Neural crest cell (in vitro differentiated cells): ENCODE results near the gene NT5M. TPM values are rescaled to one million over a fixed set of nuclear protein-coding genes. Genes with fewer than 3 reads are reported as not detected.
A peak's percentile ranks its signal among the peaks of the same experiment; 100 is the strongest.

Source experiments
- DNase-seq: peaks from one replicate; pipeline ENCODE4 v3.0.0; 2021; ENCODE audit warnings: low read depth, mixed read lengths, low spot score
- H3K27ac Mint-ChIP-seq: one replicate; pipeline ENCODE4 v1.8.0; 2021; ENCODE audit warnings: mild to moderate bottlenecking, mixed read lengths; ENCODE audit not compliant: unreplicated experiment
- H3K27me3 Mint-ChIP-seq: 2 replicates; pipeline ENCODE4 v1.8.0; 2021; ENCODE audit warnings: low read depth, mild to moderate bottlenecking, mixed read lengths
- H3K36me3 Mint-ChIP-seq: 2 replicates; pipeline ENCODE4 v1.8.0; 2021; ENCODE audit warnings: low read depth, mild to moderate bottlenecking, mixed read lengths
- H3K4me1 Mint-ChIP-seq: 2 replicates; pipeline ENCODE4 v1.8.0; 2021; ENCODE audit warnings: mixed read lengths
- H3K4me3 Mint-ChIP-seq: one replicate; pipeline ENCODE4 v1.8.0; 2021; ENCODE audit warnings: mild to moderate bottlenecking, mixed read lengths
- H3K9me3 Mint-ChIP-seq: 2 replicates; pipeline ENCODE4 v1.8.0; 2021; ENCODE audit warnings: mixed read lengths
- CTCF ChIP-seq: fragments of 200-600 bp; sonication (generic); conservative IDR thresholded peaks from 2 replicates; pipeline ENCODE4 v1.5.0; 2021; ENCODE audit warnings: antibody characterized with exemption, mild to moderate bottlenecking
- total RNA-seq: library from RNA; stranded (reverse); gene quantifications from 2 replicates; pipeline ENCODE4 v1.2.1, GENCODE V29; 2021

NT5M gene
- total RNA-seq, 1 donor from 2014 or later: 10.3 TPM

GRCh38 chr17:17356149-17356930 is 53.2 kb downstream of the NT5M start:
- Mint-ChIP-seq H3K27ac (no peak overlapping the region), H3K36me3 (peaks cover 2% of the 10 kb centered on the region), H3K4me3 (no peak overlapping the region), H3K9me3 (peaks cover 8% of the 10 kb centered on the region), H3K27me3 (no peaks in the 10 kb centered on the region), H3K4me1 (peaks cover 11% of the 10 kb centered on the region)
- TF ChIP-seq CTCF: peak; percentile 98
- DNase-seq: peak; percentile 77

- peaks cover 2% of the 10 kb centered on the region for H3K36me3 Mint-ChIP-seq
- TF ChIP-seq CTCF: no peak
- no peak overlapping the region for H3K4me3 Mint-ChIP-seq
- no peaks in the 10 kb centered on the region for H3K27me3 Mint-ChIP-seq
- peaks cover 8% of the 10 kb centered on the region for H3K9me3 Mint-ChIP-seq
- no peak overlapping the region for H3K27ac Mint-ChIP-seq
- peaks cover 10% of the 10 kb centered on the region for H3K4me1 Mint-ChIP-seq
- no peak for DNase-seq
Measured at GRCh38 chr17:17356931-17357270, 53.7 kb downstream of the NT5M start.

GRCh38 chr17:17358060-17358751 is 55.0 kb downstream of the NT5M start:
- peaks cover 5% of the 10 kb centered on the region for H3K4me1 Mint-ChIP-seq
- no peak for DNase-seq

GRCh38 chr17:17358866-17359265 is 55.7 kb downstream of the NT5M start:
- no peak for TF ChIP-seq CTCF
- Mint-ChIP-seq H3K27ac (no peak overlapping the region), H3K27me3 (no peaks in the 10 kb centered on the region), H3K4me3 (no peak overlapping the region), H3K4me1 (peaks cover 8% of the 10 kb centered on the region), H3K36me3 (peaks cover 2% of the 10 kb centered on the region), H3K9me3 (peaks cover 8% of the 10 kb centered on the region)
- DNase-seq: no peak

More at GRCh38 chr17:17358060-17358751, 55.0 kb downstream of the NT5M start:
- H3K36me3 Mint-ChIP-seq: peaks cover 2% of the 10 kb centered on the region
- H3K9me3 Mint-ChIP-seq: peaks cover 8% of the 10 kb centered on the region
- no peak for TF ChIP-seq CTCF
- no peak overlapping the region for H3K4me3 Mint-ChIP-seq
- H3K27ac Mint-ChIP-seq: peak overlapping the region; percentile 57
- no peaks in the 10 kb centered on the region for H3K27me3 Mint-ChIP-seq

GRCh38 chr17:17359271-17359670 is 56.1 kb downstream of the NT5M start:
- no peak for DNase-seq
- Mint-ChIP-seq H3K27me3 (no peaks in the 10 kb centered on the region), H3K4me1 (peaks cover 12% of the 10 kb centered on the region), H3K9me3 (peaks cover 8% of the 10 kb centered on the region), H3K4me3 (no peak overlapping the region), H3K27ac (no peak overlapping the region), H3K36me3 (peaks cover 2% of the 10 kb centered on the region)
- TF ChIP-seq CTCF: no peak
